Stimulated activated CD4-positive, alpha-beta T cell treated with anti-CD3 and anti-CD28 coated beads, Interleukin-2, amount 100 ng/mL, for 24 hours (primary cell): Measurements from ENCODE around the gene STARD13.
"Not testable (repeated sequence)": the region's sequence is repeated elsewhere in the genome, so short reads cannot be mapped to it uniquely, and the experiment has no call there.

ENCODE experiments used
- DNase-seq, 2 donors: peaks; one replicate each; pipeline ENCODE4 v3.0.0-alpha.2; 2020

Gene STARD13

GRCh38 chr13:33176526-33176925, 109.0 kb downstream of the STARD13 start:
- no peak for DNase-seq

GRCh38 chr13:33175991-33176390, 109.6 kb downstream of the STARD13 start:
- DNase-seq: no peak

GRCh38 chr13:33174931-33175330, 110.6 kb downstream of the STARD13 start:
- DNase-seq: no peak

DNA sequence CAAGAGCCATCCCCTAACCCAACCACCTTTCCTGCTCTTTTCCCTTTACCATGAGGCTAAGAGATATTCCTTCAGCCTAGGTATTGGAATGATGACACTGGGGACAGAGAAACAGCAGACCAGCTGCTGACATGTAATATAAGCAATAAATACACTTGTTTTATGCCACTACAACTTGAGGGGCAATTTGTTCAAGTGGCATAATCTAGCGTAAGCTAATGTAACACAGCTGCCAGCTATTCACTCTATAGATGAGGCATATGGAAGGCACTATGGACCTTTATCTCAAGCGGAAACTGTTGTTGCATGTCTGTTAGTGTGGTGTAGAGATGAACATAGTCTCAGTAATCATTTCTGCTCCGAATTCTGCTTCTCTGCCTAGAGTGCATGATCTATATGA, 111.1 kb downstream of the STARD13 start:
- no peak for DNase-seq

DNA sequence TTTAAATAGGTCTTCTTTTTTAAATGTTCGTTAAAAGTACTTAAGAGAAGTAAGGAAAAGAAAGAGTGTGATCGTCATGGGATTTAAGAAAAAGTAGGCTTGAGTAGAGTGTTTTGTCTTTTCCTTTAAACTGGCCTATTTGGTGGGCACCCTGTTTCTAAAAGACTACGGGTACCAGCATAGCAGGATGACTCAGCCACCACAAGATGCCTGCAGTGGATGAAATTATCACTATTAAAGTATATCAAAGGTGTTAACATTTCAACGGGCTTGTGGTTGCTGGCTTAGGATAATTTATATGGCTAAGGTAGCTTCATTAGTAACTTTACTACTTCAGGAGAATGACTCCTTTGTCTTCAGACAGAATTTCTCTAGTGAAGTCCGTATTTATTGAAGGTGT, 112.6 kb downstream of the STARD13 start:
- no peak for DNase-seq

DNA sequence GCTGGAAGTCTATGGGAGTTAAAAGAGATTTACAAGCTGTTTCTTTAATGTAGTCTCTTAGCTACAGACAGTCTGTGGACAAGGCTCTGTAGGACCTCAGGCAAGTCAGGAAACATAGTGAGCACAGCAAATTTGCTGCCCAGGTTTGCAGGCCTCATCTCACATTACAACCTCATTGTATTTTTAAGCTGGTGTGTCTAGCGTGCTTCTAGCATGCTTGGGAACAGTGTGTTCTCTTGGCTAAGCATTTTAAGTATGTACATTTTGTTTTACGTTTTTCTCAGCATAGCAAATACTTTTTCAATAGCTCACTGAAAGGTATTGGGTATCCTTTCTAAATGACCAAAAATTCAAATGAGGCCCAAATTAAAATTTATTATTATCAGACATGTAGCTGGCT, 113.2 kb downstream of the STARD13 start:
- DNase-seq: no peak

DNA sequence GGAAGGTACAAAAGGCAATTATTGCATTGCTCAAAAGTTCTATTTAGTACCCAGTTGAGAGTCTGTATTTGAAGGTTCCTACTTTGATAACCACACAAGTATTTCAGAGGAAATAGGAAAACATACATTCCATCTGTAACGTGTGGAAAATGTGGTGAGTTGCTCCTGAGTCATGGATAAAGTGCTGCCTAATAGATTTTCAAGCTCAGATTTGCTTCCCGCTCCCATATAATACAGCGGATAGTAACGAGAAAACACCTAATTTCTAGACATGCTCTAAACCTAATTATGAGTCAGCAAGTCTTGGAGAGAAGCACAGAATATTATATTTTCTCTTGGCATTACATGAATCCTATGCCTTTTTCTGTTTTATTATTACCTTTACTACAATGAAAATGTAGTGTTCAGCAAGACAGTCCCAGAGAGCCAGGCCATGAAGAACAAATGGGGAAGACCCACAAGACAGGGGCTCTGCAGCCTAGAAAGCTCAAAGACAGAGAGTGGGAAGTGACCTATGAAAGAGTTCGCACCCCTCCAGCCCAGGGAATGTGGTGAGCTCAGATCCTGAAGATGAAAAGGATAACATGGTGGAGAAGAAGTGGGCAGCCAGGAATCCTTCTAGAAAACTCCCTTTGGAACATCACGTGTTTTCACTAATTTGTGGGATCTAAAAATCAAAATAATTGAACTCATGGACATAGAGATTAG, 116.1 kb downstream of the STARD13 start:
- DNase-seq: no peak

- DNase-seq: no peak
Measured at GRCh38 chr13:33168321-33168960, 117.1 kb downstream of the STARD13 start.

- no peak for DNase-seq
Measured at GRCh38 chr13:33167491-33167890, 118.1 kb downstream of the STARD13 start.

- no peak for DNase-seq
Measured at GRCh38 chr13:33165787-33166186, 119.8 kb downstream of the STARD13 start.

GRCh38 chr13:33164331-33164730, 121.2 kb downstream of the STARD13 start:
- no peak for DNase-seq

GRCh38 chr13:33162725-33163124, 122.8 kb downstream of the STARD13 start:
- not testable (repeated sequence) for DNase-seq

- no peak for DNase-seq
Measured at GRCh38 chr13:33158816-33159215, 126.7 kb downstream of the STARD13 start.

DNA sequence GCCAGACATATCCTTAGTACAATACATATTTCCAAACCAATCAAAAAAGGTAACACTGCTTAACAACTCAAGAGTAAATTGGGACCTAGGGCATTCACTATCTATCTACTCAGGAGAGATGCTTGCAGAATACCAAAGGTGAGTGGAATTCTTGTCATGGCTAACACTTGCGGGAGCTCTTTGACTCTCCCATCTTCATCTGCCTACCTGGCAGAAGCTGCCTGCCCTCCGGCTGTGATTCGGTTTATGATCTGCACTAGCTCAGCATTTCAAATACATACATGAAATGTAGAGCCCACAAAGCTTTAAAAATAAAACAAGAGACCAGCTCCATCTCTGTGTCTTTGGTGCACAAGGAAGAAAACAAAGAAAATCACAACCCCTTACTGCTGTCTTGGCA, 127.3 kb downstream of the STARD13 start:
- DNase-seq: no peak

- no peak for DNase-seq
Measured at GRCh38 chr13:33154911-33155310, 130.6 kb downstream of the STARD13 start.

- no peak for DNase-seq
Measured at GRCh38 chr13:33153421-33154404, 131.8 kb downstream of the STARD13 start.

GRCh38 chr13:33152389-33152788, 133.2 kb downstream of the STARD13 start:
- no peak for DNase-seq

- no peak for DNase-seq
Measured at GRCh38 chr13:33150662-33151061, 134.9 kb downstream of the STARD13 start.

- DNase-seq: no peak
Measured at GRCh38 chr13:33150126-33150525, 135.4 kb downstream of the STARD13 start.

DNA sequence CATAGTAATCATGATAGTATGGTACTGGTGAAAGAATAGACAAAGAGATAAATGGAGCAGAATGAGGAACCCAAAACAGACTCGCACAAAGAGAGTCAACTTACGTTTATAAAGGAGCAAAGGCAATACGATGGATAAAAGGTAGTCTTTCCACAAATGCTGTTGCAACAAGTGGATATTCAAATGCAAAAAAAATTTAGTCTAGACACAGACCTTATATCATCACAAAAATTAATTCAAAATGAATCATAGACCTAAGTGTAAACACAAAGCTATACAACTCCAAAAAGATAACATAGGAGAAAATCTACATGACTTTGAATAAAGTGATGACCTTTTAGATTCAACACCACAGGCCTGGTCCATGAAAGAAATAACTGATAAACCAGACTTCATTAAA, 137.7 kb downstream of the STARD13 start:
- DNase-seq: no peak

DNA sequence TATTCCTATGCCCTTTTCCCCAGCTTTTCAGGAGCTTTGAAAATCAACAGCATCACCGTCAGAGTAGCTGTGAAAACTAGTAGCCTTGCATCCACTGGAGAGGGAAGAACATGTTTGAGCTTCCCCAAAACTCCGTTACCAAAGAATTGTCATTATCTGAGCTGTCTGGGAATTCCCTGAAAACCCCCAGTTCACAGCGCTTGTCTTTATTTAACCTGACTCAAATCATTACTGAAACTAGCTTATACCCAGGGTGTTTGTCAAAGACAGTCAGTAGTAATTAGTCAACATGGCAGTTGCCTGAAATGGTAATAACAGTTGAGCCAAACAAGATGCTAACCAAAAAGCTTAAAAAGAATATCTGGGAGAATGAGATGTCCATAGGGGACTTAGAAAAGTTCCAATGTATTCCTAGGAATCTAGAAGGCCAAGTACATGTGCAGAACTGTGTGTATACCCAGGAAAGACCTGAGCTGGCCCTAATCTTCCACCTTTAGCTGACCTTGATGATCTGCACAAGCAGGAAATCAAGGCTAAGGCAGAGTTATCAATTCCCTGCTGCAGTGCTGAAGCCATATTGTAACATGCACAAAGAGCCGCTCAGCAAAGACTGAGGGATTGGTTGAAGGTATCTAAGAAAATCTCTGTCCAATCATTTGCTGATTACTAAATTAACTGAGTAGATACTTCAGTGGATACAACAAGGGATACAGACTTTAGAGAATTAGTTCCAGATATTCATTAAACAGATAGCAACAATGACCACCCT, 138.5 kb downstream of the STARD13 start:
- DNase-seq: no peak

- no peak for DNase-seq
Measured at GRCh38 chr13:33145667-33146066, 139.9 kb downstream of the STARD13 start.

DNA sequence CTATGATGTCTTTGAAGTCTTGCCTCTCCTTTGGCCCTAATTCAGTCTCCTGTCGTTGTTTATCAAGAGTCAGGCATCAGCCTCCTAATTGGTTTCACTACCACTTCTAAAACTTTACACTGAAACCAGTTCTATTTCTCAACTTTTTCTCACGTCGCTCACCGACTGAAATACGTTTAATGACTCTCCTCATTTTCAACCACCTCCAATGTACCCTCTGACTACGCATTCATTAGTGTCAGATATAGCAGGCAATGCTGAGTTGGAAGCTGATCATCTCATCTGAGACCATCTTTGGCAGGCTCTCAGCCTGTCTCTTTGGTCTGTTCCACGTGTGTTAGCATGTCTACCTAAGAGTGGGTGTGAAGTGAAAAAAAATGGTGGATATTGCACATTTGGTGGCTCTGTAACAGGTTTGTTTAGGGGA, 141.2 kb downstream of the STARD13 start:
- no peak for DNase-seq
